ENCODE results near the gene DMD.
A peak's percentile ranks its signal among the peaks of the same experiment; 100 is the strongest.
"Not testable (repeated sequence)": the region's sequence is repeated elsewhere in the genome, so short reads cannot be mapped to it uniquely, and the experiment has no call there.

DMD gene

DNA sequence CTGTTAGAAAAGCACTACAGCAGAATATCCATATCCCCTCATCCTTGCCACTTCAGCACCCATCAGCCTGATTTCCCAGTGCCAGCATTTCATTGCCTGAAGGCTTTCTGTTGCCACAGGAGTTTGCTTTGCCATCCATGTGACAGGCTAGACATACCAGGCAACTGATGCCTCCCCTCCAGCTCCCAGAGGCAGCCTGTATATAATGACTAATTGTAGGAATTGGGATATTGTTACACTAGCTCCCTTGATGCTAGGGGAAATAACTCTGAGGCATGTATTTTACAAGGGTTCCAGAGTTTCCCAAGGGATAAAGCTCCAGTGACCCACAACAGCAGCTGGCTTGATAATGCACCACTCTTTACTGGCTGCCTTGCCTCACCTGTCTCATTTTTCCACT, 1531.5 kb downstream of the DMD start:
- DNase-seq: no peak

DNA sequence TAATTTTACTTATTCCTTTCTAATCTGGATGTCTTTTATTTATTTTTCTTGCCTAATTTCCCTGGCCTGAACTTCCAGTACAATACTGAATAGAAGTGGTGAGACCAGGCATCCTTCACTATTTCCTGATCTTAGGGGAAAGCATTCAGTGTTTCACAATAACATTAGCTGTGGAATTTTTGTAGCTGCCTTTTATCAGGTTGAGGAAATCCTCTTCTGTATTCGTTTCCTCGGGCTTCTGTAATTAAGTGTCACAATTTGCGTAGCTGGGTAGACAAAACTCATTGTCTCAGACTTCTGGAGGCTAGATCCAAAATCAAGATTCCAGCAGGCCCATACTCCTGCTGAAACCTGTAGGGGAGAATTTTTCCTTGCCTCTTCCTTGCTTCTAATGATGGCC, 1541.1 kb downstream of the DMD start:
- no peak for DNase-seq

DNA sequence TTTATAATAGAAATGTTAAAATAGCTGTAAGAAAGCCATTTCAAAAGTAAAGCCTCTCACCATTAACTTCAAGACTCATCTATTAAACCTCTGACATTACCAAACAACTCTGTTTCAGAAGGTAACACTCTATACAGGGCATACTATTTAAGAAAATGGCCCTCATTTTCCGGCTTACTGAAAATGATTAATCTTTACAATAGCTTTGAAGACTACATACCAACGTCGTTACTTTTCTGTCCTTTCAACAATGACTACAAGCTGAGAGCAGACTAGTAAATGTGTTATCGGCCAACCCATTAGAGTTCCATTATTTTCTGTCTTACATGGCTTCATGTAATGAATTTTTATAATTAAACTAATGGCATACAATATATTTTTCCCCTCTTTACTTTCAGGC, 1545.9 kb downstream of the DMD start:
- no peak for DNase-seq

DNA sequence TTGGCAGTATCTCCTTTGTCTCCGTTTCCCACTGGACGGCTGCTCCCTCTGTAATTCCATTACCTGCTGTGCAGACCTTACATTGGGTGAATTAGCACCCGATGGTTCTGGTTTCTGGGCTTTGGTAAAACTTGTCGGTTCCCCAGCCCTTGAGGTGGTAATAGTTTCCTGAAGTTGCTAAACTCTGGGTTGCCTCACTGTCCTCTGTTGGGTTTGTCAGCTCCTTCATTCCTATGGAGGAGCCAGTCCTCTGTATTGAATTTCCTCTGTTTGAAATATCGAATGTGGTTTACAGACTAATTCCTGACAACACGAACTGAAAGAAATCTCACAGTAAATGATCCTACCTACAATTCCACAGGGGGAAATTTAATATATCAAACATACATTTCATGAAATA, 1548.2 kb downstream of the DMD start:
- DNase-seq: no peak

DNA sequence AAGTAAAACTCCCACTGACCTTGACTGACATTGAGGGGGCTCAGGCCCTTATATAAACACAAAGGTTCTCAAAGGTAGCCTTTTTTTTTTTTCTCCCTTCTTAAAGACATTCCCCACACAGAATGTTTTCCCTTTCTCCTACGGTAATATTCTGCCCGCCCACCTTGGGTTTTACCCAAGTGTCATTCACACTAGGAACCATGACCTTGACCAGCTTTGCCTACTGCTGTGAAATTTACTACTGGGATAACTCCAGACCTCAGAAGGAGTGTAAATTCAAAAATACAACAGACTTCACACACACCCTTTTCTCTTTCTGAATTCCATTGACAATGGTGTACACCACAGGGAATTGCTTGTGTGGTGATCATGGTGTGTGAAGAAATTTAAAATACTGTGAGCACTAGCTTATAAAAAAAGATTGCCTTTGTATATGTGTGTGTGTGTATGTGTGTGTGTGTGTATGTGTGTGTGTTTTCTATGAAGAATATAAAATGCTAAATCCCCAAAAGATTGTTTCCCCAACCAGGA, 1550.0 kb downstream of the DMD start:
- DNase-seq: no peak

DNA sequence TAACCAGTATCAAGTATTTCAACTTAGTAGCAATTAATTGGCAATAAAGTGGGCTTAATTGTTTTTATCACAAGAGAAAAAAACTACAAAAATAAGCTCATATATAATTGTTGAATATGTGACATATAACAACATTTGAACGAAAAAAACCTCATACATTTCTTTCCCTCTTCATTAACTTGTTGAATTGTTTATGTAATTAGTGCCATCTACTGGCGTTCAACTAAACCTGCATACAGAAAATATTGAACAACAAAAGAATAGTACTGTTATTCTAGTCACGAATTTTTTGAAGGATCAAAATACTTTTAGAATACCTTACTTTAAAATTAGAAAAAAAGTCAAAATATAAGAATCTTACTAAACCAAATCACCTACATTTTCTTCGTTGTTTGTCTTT, 1553.0 kb downstream of the DMD start:
- peak in 1 of 2 donors; percentile 19 for DNase-seq

DNA sequence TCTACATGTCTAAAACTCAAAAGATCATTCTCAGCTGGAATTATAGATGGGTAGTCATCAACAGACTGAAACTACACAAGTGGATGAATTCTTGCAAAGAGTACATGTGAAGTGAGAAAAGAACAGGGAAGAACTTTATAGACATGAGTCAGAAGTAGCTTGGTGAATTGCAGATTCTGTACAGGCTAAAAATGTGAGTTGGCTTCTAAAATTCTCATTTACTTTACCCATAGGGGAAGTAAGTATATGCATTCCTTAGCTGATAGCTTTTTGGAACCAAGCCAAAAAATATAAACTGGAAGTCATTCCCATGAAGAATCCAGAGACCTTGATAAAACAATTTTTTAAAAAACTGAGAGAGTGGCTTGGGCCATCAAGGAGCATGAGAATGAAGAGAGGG, 1555.3 kb downstream of the DMD start:
- DNase-seq: no peak

DNA sequence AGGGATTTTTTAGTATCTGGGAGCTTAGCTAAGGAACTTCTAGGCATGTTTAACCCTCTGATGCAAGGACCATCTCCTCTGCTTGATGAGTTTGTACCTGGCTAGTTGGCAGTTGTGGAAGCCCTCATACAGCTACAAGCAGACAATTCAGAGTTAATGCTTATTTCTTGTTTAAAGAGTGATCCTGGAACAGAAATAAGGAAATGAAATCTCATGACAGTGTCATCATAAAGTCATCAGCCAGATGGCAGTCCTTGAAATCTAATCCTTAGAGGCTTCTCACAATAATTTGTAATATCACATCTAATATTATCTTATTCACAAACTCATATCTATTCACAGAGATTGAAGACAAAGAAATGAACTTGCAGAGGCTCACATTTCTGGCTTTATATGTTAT, 1557.9 kb downstream of the DMD start:
- peak; percentile 5 to 14 for DNase-seq

DNA sequence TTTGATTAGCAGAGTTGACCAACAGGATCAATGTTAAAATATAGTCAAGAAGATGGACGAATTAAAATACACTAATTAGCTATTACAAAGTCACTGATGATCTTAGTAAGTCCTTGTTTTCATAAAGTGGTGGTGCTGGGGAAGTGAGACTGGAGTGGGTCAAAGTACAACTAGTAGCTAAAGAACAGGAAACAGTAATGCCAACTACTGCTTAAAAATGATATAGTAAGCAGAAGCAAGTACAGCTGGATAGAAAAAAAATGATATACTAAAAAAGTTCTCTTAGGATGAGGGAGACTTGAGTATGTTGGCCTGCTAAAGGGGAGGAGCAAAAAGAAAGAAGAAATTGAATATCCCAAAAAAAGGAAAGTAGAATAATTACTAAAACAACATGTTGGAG, 1558.7 kb downstream of the DMD start:
- peak; percentile 1 to 3 for DNase-seq

DNA sequence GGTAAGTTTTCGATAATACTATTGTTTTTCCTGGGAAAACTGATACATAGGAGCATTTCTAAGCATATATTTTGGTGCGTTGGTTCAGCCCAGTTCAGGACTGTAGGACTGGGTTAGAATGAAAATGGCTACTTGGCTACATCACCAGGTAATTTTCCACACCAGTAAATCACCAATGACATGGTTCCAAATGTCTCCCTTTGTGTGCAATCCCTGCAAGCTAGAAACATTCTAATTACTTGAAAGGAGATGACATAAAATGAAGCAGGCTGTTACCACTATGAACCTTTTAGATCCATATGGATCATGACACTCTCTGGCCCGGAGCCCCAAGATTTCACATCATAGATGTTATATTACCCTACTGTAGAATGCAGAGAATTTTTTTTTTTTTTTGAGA, 1562.1 kb downstream of the DMD start:
- DNase-seq: no peak

DNA sequence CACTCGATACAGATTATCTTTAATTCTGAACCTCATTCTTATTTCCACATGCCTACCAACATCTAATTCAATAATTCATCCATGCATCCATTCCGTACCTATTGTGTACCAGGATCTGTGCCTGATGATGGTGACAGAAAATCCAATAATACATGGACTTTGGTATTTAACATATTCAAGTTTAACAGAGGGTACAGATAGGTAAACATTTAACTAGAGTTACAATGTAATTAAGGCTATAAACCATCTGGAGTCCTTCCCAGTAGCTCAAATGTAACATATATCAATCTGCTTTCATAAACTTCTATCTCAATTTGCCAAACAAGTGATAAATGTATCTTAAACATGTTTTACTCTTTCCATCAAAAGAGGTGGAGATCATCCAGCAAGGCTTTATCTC, 1578.0 kb downstream of the DMD start:
- no peak for DNase-seq

DNA sequence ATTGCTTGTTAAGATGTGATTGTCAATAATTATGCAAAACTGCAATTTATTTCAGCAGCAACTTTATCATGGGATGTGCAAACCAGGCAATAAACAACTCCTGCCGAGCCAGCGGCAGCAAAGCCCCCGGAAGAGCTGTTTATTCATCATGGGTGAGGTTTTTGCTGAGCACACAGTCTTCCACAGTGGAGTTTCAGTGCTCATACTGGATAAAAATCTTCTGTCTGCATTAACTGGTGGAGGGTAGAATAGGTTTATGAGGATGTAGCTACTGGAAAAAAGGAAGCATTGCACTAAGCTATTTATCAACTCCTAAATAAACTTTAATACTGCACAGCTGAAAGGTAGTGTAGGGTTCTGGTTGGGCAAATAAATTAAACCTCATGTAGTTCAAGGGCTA, 1582.2 kb downstream of the DMD start:
- DNase-seq: no peak

DNA sequence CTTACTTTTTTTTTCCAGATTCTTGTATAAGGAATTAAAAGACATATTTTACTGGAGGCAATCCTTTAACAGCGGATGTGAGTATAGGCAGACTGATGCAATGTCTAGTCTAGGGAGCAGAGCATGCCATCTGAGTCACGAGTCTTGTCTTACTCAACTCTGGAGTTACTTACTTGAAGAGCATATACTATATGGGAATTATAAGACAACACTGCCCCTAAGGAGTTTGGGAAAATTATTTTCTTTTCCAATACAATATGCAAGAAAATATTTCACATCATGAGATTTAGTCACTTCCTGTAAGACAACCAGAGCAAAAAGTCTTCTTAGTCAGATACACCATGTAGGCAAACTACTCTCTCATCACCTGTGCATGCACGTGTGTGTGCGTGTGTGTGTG, 1602.2 kb downstream of the DMD start:
- no peak for DNase-seq

DNA sequence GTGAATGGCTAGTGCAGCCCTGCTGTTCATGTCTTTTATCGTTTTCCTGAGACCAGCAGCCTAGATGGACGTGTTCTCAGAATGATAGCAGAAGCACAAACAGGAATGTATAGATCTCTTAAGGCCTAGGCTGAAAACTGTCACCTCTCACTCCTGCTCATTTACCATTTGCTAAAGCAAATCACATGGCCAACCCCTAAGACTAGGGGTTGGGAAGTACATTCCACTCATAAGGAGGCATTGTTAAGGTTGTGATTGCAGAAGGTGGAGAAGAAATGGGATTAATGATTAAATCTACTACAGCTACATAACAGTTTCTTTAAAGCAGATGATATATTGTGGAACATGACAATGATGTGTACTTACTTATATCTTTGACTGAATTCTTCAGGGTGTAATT, 1602.7 kb downstream of the DMD start:
- no peak for DNase-seq

DNA sequence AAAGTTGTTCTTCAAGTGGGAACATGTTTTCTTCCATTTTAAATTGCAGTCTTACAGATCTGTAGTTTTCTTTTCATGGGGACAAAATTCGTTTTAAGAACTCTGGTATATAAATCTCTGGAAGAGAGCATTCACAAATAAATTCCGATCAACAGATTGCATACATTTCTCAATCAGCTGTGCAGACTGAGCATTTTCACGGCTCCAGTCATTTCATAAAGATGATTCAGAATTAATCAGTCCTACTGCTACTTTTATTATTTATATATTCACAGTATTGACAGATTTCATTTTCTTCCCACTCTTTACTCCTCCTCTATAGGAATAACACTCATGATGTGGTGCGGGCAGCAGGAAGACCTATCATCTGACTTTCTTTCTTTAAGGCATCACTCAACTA, 1604.6 kb downstream of the DMD start:
- no peak for DNase-seq

DNA sequence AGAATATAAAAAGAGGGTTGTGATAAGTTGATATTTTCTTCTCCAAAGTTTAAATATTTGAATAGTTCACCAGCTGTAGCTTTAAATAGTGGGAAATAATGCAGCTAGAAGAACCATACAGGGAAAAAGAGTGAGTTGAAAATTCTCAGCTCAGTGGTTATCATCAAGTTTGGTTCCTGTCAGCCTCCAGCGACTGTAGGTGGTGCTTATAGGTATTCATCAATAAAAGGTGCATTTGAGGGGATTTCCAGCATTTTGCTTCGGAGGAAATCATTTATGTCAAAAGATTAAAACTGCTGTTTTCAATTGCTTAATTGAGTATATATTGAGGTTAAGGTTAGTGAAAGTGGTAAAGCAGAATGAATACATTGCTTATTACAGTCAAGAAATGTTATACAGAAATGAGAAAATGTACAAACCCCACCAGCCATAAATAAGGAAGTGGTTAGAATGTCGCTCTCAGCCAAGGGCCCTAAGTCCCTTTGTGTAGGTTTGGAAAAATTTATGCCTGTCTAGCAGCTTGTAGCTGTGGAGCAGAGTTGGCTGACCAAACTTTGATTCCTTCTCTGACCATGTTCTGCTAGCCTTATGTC, 1606.6 kb downstream of the DMD start:
- no peak for DNase-seq

DNA sequence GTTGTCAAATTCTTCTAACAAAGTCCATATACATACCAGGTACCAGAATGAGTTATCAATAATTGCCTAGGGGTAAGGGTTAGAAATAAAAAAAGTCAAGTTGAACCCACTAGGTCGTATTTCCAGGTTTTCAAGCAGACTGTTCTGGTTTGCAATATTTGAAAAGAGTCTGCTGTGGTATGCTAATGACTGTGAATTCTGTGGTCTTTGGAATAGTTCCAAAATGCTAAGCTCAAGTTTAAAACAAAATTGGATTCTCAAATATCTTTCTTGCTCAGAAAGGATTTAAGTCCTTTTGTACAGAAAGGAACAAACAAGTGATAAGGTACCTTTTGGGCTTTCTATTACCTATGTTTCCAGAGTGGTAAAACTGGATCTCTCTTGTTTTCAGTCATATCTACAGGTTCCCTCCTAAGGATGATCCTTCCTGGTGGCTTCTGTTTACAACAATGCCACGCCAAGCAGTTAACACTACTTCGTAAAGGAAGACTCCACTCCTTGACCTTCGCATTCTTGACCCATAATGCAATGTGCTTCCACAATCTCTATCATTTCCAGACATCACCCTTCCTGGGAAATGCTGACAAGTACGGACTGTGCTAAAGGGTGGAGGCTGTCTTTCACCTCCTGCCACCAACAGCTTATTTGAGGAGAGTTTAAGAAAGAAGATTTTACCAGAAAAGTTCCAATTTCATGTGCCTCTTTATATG, 1607.8 kb downstream of the DMD start:
- no peak for DNase-seq

DNA sequence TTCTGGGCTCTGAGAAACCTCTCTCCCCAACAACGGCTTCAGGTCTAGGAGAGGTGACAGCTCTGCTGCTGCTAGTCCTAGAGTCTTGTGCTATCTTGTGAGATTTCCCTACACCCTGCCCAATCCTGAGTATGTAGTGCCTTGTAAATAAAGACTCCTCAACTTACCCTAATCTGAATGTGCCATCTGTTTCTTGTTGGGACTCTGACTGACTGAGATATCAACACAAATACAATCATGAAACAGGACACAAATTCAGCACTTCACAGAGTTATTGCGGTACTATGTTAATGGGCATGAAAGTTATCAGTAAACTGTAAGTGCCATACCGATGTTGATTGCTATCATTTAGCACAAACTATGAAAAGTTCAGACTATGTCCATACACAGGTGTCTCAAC, 1610.5 kb downstream of the DMD start:
- DNase-seq: no peak

DNA sequence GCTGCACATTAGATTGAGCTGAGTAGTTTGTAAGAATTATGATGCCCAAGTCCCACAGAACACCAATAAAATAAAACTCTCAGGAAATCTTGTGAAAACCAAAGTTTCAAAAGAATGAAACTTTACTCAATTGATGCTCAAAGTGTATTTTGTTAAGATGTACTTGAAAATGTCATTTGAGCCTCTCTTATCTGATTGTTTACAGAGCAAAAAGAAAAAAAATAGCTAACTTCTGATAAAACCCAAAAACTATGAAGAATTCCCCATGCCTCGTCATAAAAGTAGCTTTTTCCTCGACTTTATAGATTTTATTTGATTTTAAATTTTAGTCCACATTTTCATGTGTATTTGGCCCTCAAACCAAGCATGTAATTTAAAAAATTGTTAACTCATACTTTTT, 1618.0 kb downstream of the DMD start:
- DNase-seq: no peak

DNA sequence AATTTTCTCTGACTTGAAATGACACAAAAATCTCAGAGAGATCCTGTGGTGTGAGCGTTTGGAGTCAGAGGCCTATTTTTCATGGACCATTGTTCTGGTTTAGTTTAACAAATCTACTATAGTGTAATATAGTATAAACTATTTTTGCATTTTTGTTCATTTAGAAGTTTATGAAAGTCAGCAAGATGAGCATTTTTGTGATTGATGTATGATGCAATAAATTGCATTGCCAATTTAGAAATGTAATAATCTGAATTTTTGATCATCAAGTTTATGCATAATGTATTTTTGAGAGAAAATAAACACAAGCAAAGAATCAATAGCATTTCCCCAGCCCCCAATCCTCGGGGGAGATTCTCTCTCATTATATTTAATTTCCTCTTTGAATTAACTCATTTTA, 1620.0 kb downstream of the DMD start:
- DNase-seq: no peak

DNA sequence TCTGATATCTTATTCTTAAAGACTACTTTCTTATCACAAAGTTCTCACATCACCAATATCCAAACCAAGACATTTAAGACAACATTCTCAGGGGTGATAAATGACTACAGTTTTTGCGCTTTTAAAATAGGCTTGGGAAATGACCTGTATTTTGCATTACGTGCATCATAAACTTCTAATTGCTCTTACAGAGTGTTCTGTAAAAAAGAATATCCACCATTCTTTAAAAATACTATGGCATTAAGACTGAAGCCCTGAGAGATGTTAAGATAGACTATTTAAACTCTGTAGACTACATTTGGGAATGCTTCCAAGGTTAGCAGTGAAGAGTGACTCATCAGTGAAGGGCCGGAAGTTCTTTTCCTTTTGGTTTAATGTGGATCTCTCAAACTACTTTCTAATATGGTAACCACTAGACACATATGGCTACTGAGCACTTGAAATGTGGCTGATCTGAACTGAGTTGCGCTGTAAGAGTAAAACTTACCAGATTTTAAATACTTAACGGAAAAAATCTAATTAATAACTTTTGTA, 1620.7 kb downstream of the DMD start:
- DNase-seq: no peak

DNA sequence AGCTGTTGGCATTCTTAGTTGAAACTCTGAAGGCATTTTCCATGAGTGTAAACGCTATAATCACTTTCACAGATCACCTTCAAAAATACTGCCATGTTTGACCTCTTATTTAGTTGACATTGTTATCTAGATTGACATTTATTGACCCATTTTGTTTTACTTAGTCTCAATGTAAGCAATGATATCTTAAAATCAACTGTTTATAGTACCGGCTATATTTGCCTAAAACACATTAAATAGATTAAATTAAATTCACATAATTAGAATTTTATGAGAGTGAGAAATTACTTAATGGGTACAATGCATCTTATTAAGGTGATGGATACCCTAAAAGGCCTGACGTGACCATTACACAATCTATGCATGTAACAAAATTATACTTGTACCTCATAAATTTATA, 1621.8 kb downstream of the DMD start:
- no peak for DNase-seq

DNA sequence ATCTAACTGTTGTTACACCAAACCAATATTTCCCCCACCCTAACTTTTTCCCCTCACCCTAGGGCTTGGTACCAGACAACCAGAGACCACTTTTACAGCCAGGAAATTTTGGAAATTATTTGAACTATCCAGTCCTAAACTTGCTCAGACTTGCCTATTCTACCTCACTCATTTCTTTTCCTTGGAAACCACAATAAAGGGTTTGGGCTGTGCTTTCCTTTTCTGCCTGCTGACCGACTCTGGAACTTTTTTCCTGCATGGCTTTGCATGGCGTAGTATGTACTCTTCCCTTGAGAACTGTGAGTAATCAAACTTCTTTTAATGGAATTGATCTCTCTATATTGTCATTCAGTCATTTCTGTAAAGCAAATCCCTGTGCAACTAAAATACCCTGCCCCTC, 1623.0 kb downstream of the DMD start:
- DNase-seq: no peak

DNA sequence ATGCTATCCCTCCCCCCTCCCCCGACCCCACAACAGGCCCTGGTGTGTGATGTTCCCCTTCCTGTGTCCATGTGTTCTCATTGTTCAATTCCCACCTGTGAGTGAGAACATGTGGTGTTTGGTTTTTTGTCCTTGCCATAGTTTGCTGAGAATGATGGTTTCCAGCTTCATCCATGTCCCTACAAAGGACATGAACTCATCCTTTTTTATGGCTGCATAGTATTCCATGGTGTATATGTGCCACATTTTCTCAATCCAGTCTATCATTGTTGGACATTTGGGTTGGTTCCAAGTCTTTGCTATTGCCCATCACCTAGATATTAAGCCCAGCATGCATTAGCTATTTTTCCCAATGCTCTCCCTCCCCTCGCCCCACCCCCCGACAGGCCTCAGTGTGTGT, 1627.5 kb downstream of the DMD start:
- DNase-seq: not testable (repeated sequence)

DNA sequence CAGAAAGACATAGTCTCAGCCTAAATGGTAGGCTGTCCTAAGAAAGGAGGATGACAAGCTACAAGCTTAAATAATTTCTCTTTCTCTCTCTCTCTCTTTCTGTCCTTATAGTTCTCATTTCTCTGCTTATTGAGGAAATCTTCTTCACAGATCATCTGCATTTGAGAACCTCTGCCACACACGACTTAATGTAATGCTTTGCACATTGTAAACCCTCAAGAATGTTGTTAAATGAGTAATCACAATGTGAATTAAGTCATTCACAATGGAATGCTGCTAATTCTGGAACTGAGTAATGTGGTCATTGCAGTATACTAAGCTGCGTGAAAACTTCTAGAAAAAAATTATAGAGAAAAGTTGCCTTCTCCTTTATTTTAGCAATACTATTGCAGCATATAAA, 1630.6 kb downstream of the DMD start:
- no peak for DNase-seq

Measured in inflammatory macrophage (primary cell).